GM12865 (cell line): Measurements from ENCODE around the gene GM2A.
A peak's percentile ranks its signal among the peaks of the same experiment; 100 is the strongest.
"Not testable (repeated sequence)": the region's sequence is repeated elsewhere in the genome, so short reads cannot be mapped to it uniquely, and the experiment has no call there.

Experiments
- DNase-seq: peaks from one replicate; pipeline ENCODE4 v3.0.0; 2010; ENCODE audit warnings: low read depth
- H3K4me3 ChIP-seq: 2 replicates; pipeline ENCODE4 v1.5.1; 2011; ENCODE audit warnings: mild to moderate bottlenecking, low read depth, low read length, control low read depth
- TF ChIP-seq, protein P1 (sequence below): IDR thresholded peaks from 2 replicates; pipeline ENCODE4 v1.5.1; 2011; ENCODE audit warnings: low read length, control low read depth, low read depth, inconsistent platforms; ENCODE audit not compliant: insufficient read depth; ENCODE audit errors: missing control alignments

GM2A gene

GRCh38 chr5:151236888-151237287, 16.1 kb upstream of the GM2A start:
- no peak overlapping the region for H3K4me3 ChIP-seq
- no peak for DNase-seq
- TF ChIP-seq, protein P1, sequence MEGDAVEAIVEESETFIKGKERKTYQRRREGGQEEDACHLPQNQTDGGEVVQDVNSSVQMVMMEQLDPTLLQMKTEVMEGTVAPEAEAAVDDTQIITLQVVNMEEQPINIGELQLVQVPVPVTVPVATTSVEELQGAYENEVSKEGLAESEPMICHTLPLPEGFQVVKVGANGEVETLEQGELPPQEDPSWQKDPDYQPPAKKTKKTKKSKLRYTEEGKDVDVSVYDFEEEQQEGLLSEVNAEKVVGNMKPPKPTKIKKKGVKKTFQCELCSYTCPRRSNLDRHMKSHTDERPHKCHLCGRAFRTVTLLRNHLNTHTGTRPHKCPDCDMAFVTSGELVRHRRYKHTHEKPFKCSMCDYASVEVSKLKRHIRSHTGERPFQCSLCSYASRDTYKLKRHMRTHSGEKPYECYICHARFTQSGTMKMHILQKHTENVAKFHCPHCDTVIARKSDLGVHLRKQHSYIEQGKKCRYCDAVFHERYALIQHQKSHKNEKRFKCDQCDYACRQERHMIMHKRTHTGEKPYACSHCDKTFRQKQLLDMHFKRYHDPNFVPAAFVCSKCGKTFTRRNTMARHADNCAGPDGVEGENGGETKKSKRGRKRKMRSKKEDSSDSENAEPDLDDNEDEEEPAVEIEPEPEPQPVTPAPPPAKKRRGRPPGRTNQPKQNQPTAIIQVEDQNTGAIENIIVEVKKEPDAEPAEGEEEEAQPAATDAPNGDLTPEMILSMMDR: no peak

- no peak for DNase-seq
- TF ChIP-seq, protein P1: no peak
- H3K4me3 ChIP-seq: peak overlapping the region; percentile 54; the same call in 1 of the 2 replicates
Measured at GRCh38 chr5:151237685-151238084, 15.3 kb upstream of the GM2A start.

GRCh38 chr5:151238303-151238741, 14.7 kb upstream of the GM2A start:
- H3K4me3 ChIP-seq: peak overlapping the region; percentile 54
- peak; percentile 79 for DNase-seq
- TF ChIP-seq, protein P1: peak; percentile 4

GRCh38 chr5:151239237-151239861, 13.6 kb upstream of the GM2A start:
- TF ChIP-seq, protein P1: peak; percentile 94
- H3K4me3 ChIP-seq: peak overlapping the region; percentile 54
- peak; percentile 86 for DNase-seq

GRCh38 chr5:151240268-151240835, 12.6 kb upstream of the GM2A start:
- DNase-seq, H3K4me3 ChIP-seq: not testable (repeated sequence)

DNA sequence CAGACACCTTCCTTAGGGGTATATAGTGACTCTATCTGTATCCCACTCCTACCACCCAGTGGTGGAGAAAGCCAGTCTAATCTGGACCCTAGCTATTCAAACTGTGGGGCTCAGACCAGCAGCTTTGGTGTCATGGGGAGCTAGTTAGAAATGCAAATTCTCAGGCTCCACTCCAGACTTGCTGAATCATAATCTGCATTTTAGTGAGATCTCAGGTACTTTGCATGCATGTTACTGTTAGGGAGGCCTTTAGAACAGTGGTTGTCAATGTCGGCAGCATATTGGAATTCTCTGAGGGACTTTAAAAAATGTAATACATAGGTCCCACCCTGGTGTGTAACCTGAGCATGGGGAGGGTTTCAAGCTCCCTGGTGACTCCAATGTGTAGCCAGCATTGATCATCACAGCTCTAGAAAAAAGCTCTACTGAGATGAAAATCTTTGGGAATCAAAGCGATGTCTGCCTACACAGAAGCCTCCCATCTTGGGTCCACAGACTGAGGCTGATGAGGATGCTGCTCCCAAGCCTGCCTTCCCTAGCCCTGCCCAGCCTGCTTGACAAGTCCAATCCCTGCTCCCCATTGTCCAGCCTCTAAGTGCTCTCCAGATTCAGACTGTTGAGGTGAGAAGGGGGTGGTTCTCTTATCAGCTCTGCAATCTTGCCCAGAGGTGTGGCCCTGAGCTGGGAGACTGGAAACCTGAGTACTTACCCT, 11.9 kb upstream of the GM2A start:
- TF ChIP-seq, protein P1: no peak
- DNase-seq: no peak
- no peak overlapping the region for H3K4me3 ChIP-seq

DNA sequence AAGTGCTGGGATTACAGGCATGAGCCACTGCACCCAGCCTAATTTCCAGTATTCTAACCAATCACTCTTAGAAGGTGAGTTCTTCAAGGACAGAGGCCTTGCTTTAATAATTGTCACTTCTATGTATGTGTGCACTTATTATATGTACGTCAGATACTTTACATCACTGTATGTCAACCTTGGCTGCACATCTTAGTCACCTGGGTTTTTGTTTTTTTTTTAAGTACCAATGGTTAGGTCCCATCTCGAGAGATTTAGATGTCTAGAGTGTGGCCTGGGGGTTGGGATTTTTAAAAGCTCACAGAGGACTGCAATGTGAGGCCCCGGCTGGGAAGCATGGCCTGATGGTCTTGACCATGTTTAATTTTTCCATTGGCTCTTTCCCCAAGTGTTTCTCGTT, 9.9 kb upstream of the GM2A start:
- H3K4me3 ChIP-seq: no peak overlapping the region
- TF ChIP-seq, protein P1: no peak

More for the DNA sequence above, 9.9 kb upstream of the GM2A start:
- DNase-seq: no peak
